ENCODE results near the gene KMT5B.

- TF ChIP-seq EP300 (IDR thresholded peaks at IDR 0.05) (no peak), CTCF (IDR thresholded peaks at IDR 0.05) (no peak), POLR2A (IDR thresholded peaks at IDR 0.05) (no peak)
These were observed 97.0 kb downstream of the KMT5B start for GRCh38 chr11:68116126-68116525.
